Smooth muscle cell (in vitro differentiated cells): ENCODE data around the gene DDX18. TPM values are rescaled to one million over a fixed set of nuclear protein-coding genes. Genes with fewer than 3 reads are reported as not detected.
A peak's percentile ranks its signal among the peaks of the same experiment; 100 is the strongest.

Experiments
- DNase-seq: peaks from one replicate; lab custom pipeline; 2025; ENCODE audit not compliant: unreplicated experiment; lab: John Stamatoyannopoulos, UW
- H2AFZ ChIP-seq: fragments of 200-600 bp; sonication (generic); 2 replicates; pipeline ENCODE4 v1.6.0; 2016; ENCODE audit warnings: antibody characterized with exemption, low read depth, mild to moderate bottlenecking
- H3F3A ChIP-seq: fragments of 200-600 bp; sonication (generic); 2 replicates; pipeline ENCODE4 v1.6.0; 2017; ENCODE audit warnings: antibody characterized with exemption, low read depth
- H3K27ac ChIP-seq: fragments of 200-600 bp; sonication (generic); 2 replicates; pipeline ENCODE4 v1.5.1; 2016; ENCODE audit warnings: low read depth, mild to moderate bottlenecking
- H3K27me3 ChIP-seq: fragments of 200-600 bp; sonication (generic); 2 replicates; pipeline ENCODE4 v1.6.1; 2016; ENCODE audit warnings: low read depth, mild to moderate bottlenecking
- H3K36me3 ChIP-seq: fragments of 200-600 bp; sonication (generic); 2 replicates; pipeline ENCODE4 v1.5.1; 2016; ENCODE audit warnings: low read depth
- H3K4me1 ChIP-seq: fragments of 200-600 bp; sonication (generic); 2 replicates; pipeline ENCODE4 v1.5.1; 2016; ENCODE audit warnings: low read depth
- H3K4me2 ChIP-seq: fragments of 200-600 bp; sonication (generic); 2 replicates; pipeline ENCODE4 v1.6.0; 2016; ENCODE audit warnings: mild to moderate bottlenecking
- H3K4me3 ChIP-seq: fragments of 200-600 bp; sonication (generic); 2 replicates; pipeline ENCODE4 v1.5.1; 2016; ENCODE audit warnings: mild to moderate bottlenecking
- H3K79me2 ChIP-seq: fragments of 200-600 bp; sonication (generic); 2 replicates; pipeline ENCODE4 v1.6.0; 2016; ENCODE audit warnings: low read depth, mild to moderate bottlenecking
- H3K9ac ChIP-seq: fragments of 200-600 bp; sonication (generic); 2 replicates; pipeline ENCODE4 v1.6.0; 2016; ENCODE audit warnings: low read depth
- H3K9me3 ChIP-seq: fragments of 200-600 bp; sonication (generic); replicated peaks from 2 replicates; pipeline ENCODE4 v1.5.1; 2016; ENCODE audit warnings: low read depth
- H4K20me1 ChIP-seq: fragments of 200-600 bp; sonication (generic); 2 replicates; pipeline ENCODE4 v1.6.0; 2016; ENCODE audit warnings: low read depth
- CTCF ChIP-seq: fragments of 200-600 bp; sonication (generic); IDR thresholded peaks from 2 replicates; pipeline ENCODE4 v1.5.1; 2017; ENCODE audit warnings: borderline replicate concordance, mild to moderate bottlenecking, antibody characterized with exemption; ENCODE audit not compliant: insufficient read depth, poor library complexity, severe bottlenecking
- WGBS: methylation state at CpG from one replicate; pipeline ENCODE4 v1.1.7; 2016; ENCODE audit warnings: low lambda C conversion rate; 5-methylcytosine and 5-hydroxymethylcytosine counted together
- polyA plus RNA-seq: library from polyadenylated mRNA; unstranded; fragments of >200 nt; fragmentation: Nextera tagmentation; extraction: Ambion mirVana; gene quantifications from 2 replicates; pipeline ENCODE4 v1.2.1, GENCODE V29; 2016
- total RNA-seq: library from RNA; depleted of rRNA; stranded (reverse); fragments of >200 nt; gene quantifications from 2 replicates; pipeline ENCODE4 v1.2.3, GENCODE V29; 2014

Gene DDX18
- total and polyA plus RNA-seq, 2 experiments from 2014 or later = 25.8 to 55.9 TPM

GRCh38 chr2:117774716-117775115 is 39.8 kb upstream of the DDX18 start:
- Histone ChIP-seq H3K4me2 (no peak overlapping the region), H3K9ac (no peak overlapping the region), H3F3A (no peaks in the 10 kb centered on the region), H3K4me3 (no peak overlapping the region), H4K20me1 (no peaks in the 10 kb centered on the region), H3K79me2 (no peaks in the 10 kb centered on the region), H3K4me1 (no peaks in the 10 kb centered on the region), H2AFZ (no peak overlapping the region), H3K27me3 (no peaks in the 10 kb centered on the region), H3K27ac (no peak overlapping the region), H3K9me3 (no peaks in the 10 kb centered on the region), H3K36me3 (no peaks in the 10 kb centered on the region)
- 92% methylated on average over 1 of the region's 1 CpG for WGBS
- no peak for DNase-seq
- TF ChIP-seq CTCF = no peak

GRCh38 chr2:117775703-117776219 is 38.7 kb upstream of the DDX18 start:
- H2AFZ ChIP-seq = no peak overlapping the region
- no peak overlapping the region for H3K4me2 ChIP-seq
- no peaks in the 10 kb centered on the region for H3F3A ChIP-seq
- no peak for DNase-seq
- H3K27me3 ChIP-seq = no peaks in the 10 kb centered on the region
- H3K4me3 ChIP-seq = no peak overlapping the region
- H3K9ac ChIP-seq = no peak overlapping the region
- H4K20me1 ChIP-seq = no peaks in the 10 kb centered on the region
- no peaks in the 10 kb centered on the region for H3K79me2 ChIP-seq
- TF ChIP-seq CTCF = no peak
- H3K9me3 ChIP-seq = no peaks in the 10 kb centered on the region
- no peak overlapping the region for H3K27ac ChIP-seq
- H3K36me3 ChIP-seq = no peaks in the 10 kb centered on the region
- H3K4me1 ChIP-seq = no peaks in the 10 kb centered on the region

- no peak for TF ChIP-seq CTCF
- peak overlapping the region; percentile 40 for H3K4me2 ChIP-seq
- H3K36me3 ChIP-seq = no peaks in the 10 kb centered on the region
- 91% methylated on average over 8 of the region's 8 CpGs for WGBS
- H3K4me1 ChIP-seq = no peaks in the 10 kb centered on the region
- H2AFZ ChIP-seq = no peak overlapping the region
- H3K9me3 ChIP-seq = no peaks in the 10 kb centered on the region
- H4K20me1 ChIP-seq = no peaks in the 10 kb centered on the region
- no peaks in the 10 kb centered on the region for H3K27me3 ChIP-seq
- no peaks in the 10 kb centered on the region for H3K79me2 ChIP-seq
- no peak for DNase-seq
- H3F3A ChIP-seq = no peaks in the 10 kb centered on the region
- no peak overlapping the region for H3K9ac ChIP-seq
- no peak overlapping the region for H3K27ac ChIP-seq
- no peak overlapping the region for H3K4me3 ChIP-seq
Observed at GRCh38 chr2:117776888-117777287, 37.6 kb upstream of the DDX18 start.

GRCh38 chr2:117785740-117786139 is 28.8 kb upstream of the DDX18 start:
- no peaks in the 10 kb centered on the region for H3K27me3 ChIP-seq
- no peak overlapping the region for H3K27ac ChIP-seq
- H3K4me3 ChIP-seq = no peak overlapping the region
- no peak for DNase-seq
- H4K20me1 ChIP-seq = no peaks in the 10 kb centered on the region
- H3K36me3 ChIP-seq = no peaks in the 10 kb centered on the region
- H3F3A ChIP-seq = no peaks in the 10 kb centered on the region
- no peaks in the 10 kb centered on the region for H3K4me1 ChIP-seq
- H3K4me2 ChIP-seq = no peak overlapping the region
- peak; percentile 78 for TF ChIP-seq CTCF
- no peak overlapping the region for H2AFZ ChIP-seq
- H3K9me3 ChIP-seq = no peaks in the 10 kb centered on the region
- H3K9ac ChIP-seq = no peak overlapping the region
- H3K79me2 ChIP-seq = no peaks in the 10 kb centered on the region
